Astrocyte (in vitro differentiated cells and primary cell): ENCODE measurements around the gene SNAP29. TPM values are rescaled to one million over a fixed set of nuclear protein-coding genes. Genes with fewer than 3 reads are reported as not detected.

ENCODE experiments used
- DNase-seq: peaks from one replicate; pipeline ENCODE4 v3.0.0-alpha.2; 2010; ENCODE audit warnings: low read depth
- FAIRE-seq: peaks from 2 replicates; lab custom pipeline; 2011; peaks lifted over from hg19 to GRCh38; lab: Jason Lieb, UNC
- H2AFZ ChIP-seq: 2 replicates; pipeline ENCODE4 v1.6.0; 2012; ENCODE audit warnings: low read depth, low read length, inconsistent platforms
- H3K27ac ChIP-seq: 2 replicates; pipeline ENCODE4 v1.5.1; 2011; ENCODE audit warnings: low read depth, low read length, inconsistent platforms
- H3K27me3 ChIP-seq: 2 replicates; pipeline ENCODE4 v1.6.0; 2011; ENCODE audit warnings: low read length, inconsistent platforms; ENCODE audit not compliant: insufficient read depth
- H3K36me3 ChIP-seq: 2 replicates; pipeline ENCODE4 v1.5.1; 2011; ENCODE audit warnings: low read length, inconsistent platforms; ENCODE audit not compliant: insufficient read depth
- H3K4me1 ChIP-seq: 2 replicates; pipeline ENCODE4 v1.5.1; 2011; ENCODE audit warnings: low read length, inconsistent platforms; ENCODE audit not compliant: insufficient read depth
- H3K4me2 ChIP-seq: 2 replicates; pipeline ENCODE4 v1.6.0; 2012; ENCODE audit warnings: low read length, inconsistent platforms
- H3K4me3 ChIP-seq: 2 replicates; pipeline ENCODE4 v1.5.1; 2011; ENCODE audit warnings: low read depth, mild to moderate bottlenecking, low read length, inconsistent platforms; ENCODE audit not compliant: insufficient read depth
- H3K79me2 ChIP-seq: 2 replicates; pipeline ENCODE4 v1.6.0; 2012; ENCODE audit warnings: mild to moderate bottlenecking, low read length, inconsistent platforms; ENCODE audit not compliant: insufficient read depth
- H3K9ac ChIP-seq: 2 replicates; pipeline ENCODE4 v1.6.0; 2012; ENCODE audit warnings: mild to moderate bottlenecking, low read length, inconsistent platforms
- H3K9me3 ChIP-seq: 2 replicates; pipeline ENCODE4 v1.5.1; 2012; ENCODE audit warnings: low read depth, mild to moderate bottlenecking, low read length, inconsistent platforms; ENCODE audit not compliant: insufficient read depth
- H4K20me1 ChIP-seq: 2 replicates; pipeline ENCODE4 v1.6.0; 2012; ENCODE audit warnings: low read length, inconsistent platforms; ENCODE audit not compliant: insufficient read depth
- H3K27ac Mint-ChIP-seq: one replicate; pipeline ENCODE4 v1.8.0; 2021; ENCODE audit warnings: mild to moderate bottlenecking, mixed read lengths; ENCODE audit not compliant: unreplicated experiment
- H3K27me3 Mint-ChIP-seq: one replicate; pipeline ENCODE4 v1.8.0; 2021; ENCODE audit warnings: low read depth, mixed read lengths; ENCODE audit not compliant: unreplicated experiment
- H3K36me3 Mint-ChIP-seq: one replicate; pipeline ENCODE4 v1.8.0; 2021; ENCODE audit warnings: low read depth, mixed read lengths; ENCODE audit not compliant: unreplicated experiment
- H3K4me1 Mint-ChIP-seq: one replicate; pipeline ENCODE4 v1.8.0; 2021; ENCODE audit warnings: low read depth, mixed read lengths; ENCODE audit not compliant: unreplicated experiment
- H3K4me3 Mint-ChIP-seq: one replicate; pipeline ENCODE4 v1.8.0; 2021; ENCODE audit warnings: mild to moderate bottlenecking, moderate library complexity, mixed read lengths; ENCODE audit not compliant: unreplicated experiment
- H3K9me3 Mint-ChIP-seq: one replicate; pipeline ENCODE4 v1.8.0; 2021; ENCODE audit warnings: mild to moderate bottlenecking, mixed read lengths; ENCODE audit not compliant: unreplicated experiment
- CTCF ChIP-seq: IDR thresholded peaks from 2 replicates; pipeline ENCODE4 v1.5.1; 2011; ENCODE audit warnings: low read depth, mild to moderate bottlenecking, inconsistent platforms, low read length, moderate library complexity; ENCODE audit not compliant: insufficient read depth
- EZH2 ChIP-seq: IDR thresholded peaks from 2 replicates; pipeline ENCODE4 v1.6.1; 2012; ENCODE audit warnings: mild to moderate bottlenecking, low read length, inconsistent platforms; ENCODE audit not compliant: insufficient read depth
- total RNA-seq: library from RNA; stranded (reverse); gene quantifications from 2 replicates; pipeline ENCODE4 v1.2.1, GENCODE V29; 2021

SNAP29 gene
- total RNA-seq, 1 donor from 2014 or later, result 19.6 TPM

GRCh38 chr22:20852503-20852902 is 6.3 kb upstream of the SNAP29 start:
- Histone ChIP-seq H3K4me3 (no peak overlapping the region), H4K20me1 (peaks cover 79% of the 10 kb centered on the region), H3K27ac (no peak overlapping the region), H3K4me2 (no peak overlapping the region), H3K4me1 (peaks cover 5% of the 10 kb centered on the region), H3K9ac (no peak overlapping the region), H2AFZ (no peak overlapping the region), H3K27me3 (no peaks in the 10 kb centered on the region), H3K79me2 (peaks cover 88% of the 10 kb centered on the region), H3K9me3 (no peaks in the 10 kb centered on the region), H3K36me3 (no peaks in the 10 kb centered on the region)
- Mint-ChIP-seq H3K4me1 (peaks cover 2% of the 10 kb centered on the region), H3K36me3 (peaks cover 2% of the 10 kb centered on the region), H3K27ac (no peak overlapping the region), H3K9me3 (no peaks in the 10 kb centered on the region), H3K4me3 (no peak overlapping the region), H3K27me3 (no peaks in the 10 kb centered on the region)
- DNase-seq, result no peak
- TF ChIP-seq CTCF (no peak), EZH2 (no peak)
- no peak for FAIRE-seq

- Mint-ChIP-seq H3K27ac (no peak overlapping the region), H3K4me3 (no peak overlapping the region), H3K9me3 (no peaks in the 10 kb centered on the region), H3K36me3 (peaks cover 2% of the 10 kb centered on the region), H3K27me3 (no peaks in the 10 kb centered on the region), H3K4me1 (peaks cover 2% of the 10 kb centered on the region)
- no peak for FAIRE-seq
- H4K20me1 ChIP-seq, result peaks cover 77% of the 10 kb centered on the region
- no peaks in the 10 kb centered on the region for H3K27me3 ChIP-seq
- peaks cover 88% of the 10 kb centered on the region for H3K79me2 ChIP-seq
- H3K27ac ChIP-seq, result no peak overlapping the region
- TF ChIP-seq CTCF (no peak), EZH2 (no peak)
- H3K4me3 ChIP-seq, result no peak overlapping the region
- H3K9me3 ChIP-seq, result no peaks in the 10 kb centered on the region
- H2AFZ ChIP-seq, result no peak overlapping the region
- H3K36me3 ChIP-seq, result no peaks in the 10 kb centered on the region
- peaks cover 8% of the 10 kb centered on the region for H3K4me1 ChIP-seq
- DNase-seq, result no peak
- H3K9ac ChIP-seq, result no peak overlapping the region
- no peak overlapping the region for H3K4me2 ChIP-seq
Observed at GRCh38 chr22:20853236-20853660, 5.6 kb upstream of the SNAP29 start.

- H2AFZ ChIP-seq, result no peak overlapping the region
- H3K36me3 Mint-ChIP-seq, result peaks cover 4% of the 10 kb centered on the region
- FAIRE-seq (no peak), DNase-seq (no peak)
- peaks cover 11% of the 10 kb centered on the region for H3K4me1 ChIP-seq
- H3K4me2 ChIP-seq, result peak overlapping the region; percentile 94
- H3K4me3 ChIP-seq, result peak overlapping the region; percentile 77
- no peak overlapping the region for H3K27ac Mint-ChIP-seq
- peaks cover 2% of the 10 kb centered on the region for H3K4me1 Mint-ChIP-seq
- no peaks in the 10 kb centered on the region for H3K36me3 ChIP-seq
- H3K9ac ChIP-seq, result peak overlapping the region; percentile 79
- H4K20me1 ChIP-seq, result peaks cover 50% of the 10 kb centered on the region
- H3K9me3 ChIP-seq, result no peaks in the 10 kb centered on the region
- H3K79me2 ChIP-seq, result peaks cover 64% of the 10 kb centered on the region
- no peaks in the 10 kb centered on the region for H3K27me3 Mint-ChIP-seq
- TF ChIP-seq EZH2, result no peak
- no peak for TF ChIP-seq CTCF
- H3K27me3 ChIP-seq, result no peaks in the 10 kb centered on the region
- no peak overlapping the region for H3K27ac ChIP-seq
- H3K4me3 Mint-ChIP-seq, result peak overlapping the region; percentile 89
- no peaks in the 10 kb centered on the region for H3K9me3 Mint-ChIP-seq
Observed at GRCh38 chr22:20857247-20857643, 1.6 kb upstream of the SNAP29 start.
